ENCODE data around the gene DAPL1.
A peak's percentile ranks its signal among the peaks of the same experiment; 100 is the strongest.

DAPL1 gene

GRCh38 chr2:158753641-158754611 lies 41.2 kb upstream of the DAPL1 start:
- peak; percentile 97 for TF ChIP-seq CTCF (conservative IDR thresholded peaks at IDR 0.05; ENCODE audit: low read length)
- H3K4me3 ChIP-seq (ENCODE audit: low read length), result peak overlapping the region; percentile 10; the same call in 1 of the 2 replicates

DNA sequence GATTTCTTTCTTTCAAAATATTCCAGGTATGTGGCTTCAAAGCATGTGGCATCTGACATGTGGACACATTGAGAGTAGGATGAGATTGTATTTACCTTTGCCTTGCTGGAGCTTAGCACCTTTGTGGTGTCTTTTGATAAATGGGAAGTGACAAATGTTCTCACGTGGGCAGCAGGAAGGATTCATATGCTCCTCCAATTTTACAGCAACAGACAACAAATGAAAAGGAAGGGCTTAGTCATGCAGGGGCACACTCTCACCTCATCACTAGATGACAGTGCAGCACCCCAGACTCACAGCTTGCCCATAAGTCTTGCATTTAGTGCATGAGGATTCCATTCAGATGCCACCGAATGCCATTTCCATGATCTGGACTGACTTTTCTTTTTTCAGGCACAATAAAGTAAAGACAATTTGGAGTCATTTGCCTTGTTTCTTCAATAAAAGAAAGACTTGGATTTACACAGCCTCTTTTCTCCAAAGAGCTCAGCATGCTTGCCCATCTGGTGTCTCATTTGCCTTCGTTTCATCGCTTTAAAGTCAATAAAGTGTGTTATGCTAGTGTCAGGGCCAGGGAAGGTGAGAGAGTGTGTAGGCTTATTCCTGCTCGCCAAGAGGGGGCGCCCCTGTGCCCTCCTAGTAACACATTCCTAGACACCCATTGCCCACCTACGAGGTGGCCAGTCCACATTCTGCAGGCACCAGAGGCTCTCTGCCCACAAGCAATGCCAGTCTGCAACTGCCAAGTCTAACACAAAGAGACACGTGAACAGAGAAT lies 39.6 kb upstream of the DAPL1 start:
- DNase-seq (ENCODE audit: low read depth), result no peak
- H3K4me3 ChIP-seq (ENCODE audit: low read length), result no peak overlapping the region
- peak; percentile 22 for TF ChIP-seq CTCF (conservative IDR thresholded peaks at IDR 0.05; ENCODE audit: low read length)

More at GRCh38 chr2:158753641-158754611, 41.2 kb upstream of the DAPL1 start:
- peak; percentile 68 for DNase-seq (ENCODE audit: low read depth)

- no peak for TF ChIP-seq CTCF (conservative IDR thresholded peaks at IDR 0.05; ENCODE audit: low read length)
- H3K4me3 ChIP-seq (ENCODE audit: low read length), result no peak overlapping the region
- no peak for DNase-seq (ENCODE audit: low read depth)
Measured at GRCh38 chr2:158756331-158756730, 38.8 kb upstream of the DAPL1 start.

DNA sequence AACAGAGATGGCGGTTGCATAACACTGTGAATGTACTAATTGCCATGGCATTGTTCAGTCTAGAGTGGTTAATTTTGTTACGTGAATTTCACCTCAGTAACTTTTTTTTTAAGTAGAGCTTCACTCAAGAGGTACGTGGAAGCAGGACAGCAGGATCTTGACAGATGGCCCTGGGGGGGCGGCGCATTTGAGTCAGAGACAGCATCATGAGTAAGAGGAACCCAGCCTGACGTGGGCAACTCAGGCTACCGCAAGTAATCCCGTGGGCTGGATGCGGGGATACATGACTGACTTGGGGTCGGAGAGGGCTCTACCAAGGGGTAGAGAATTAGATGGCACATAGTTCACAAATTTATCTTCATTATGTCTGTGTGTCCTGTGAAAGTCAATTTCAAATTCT lies 38.1 kb upstream of the DAPL1 start:
- DNase-seq (ENCODE audit: low read depth), result no peak
- TF ChIP-seq CTCF (conservative IDR thresholded peaks at IDR 0.05; ENCODE audit: low read length), result no peak
- no peak overlapping the region for H3K4me3 ChIP-seq (ENCODE audit: low read length)

GRCh38 chr2:158760887-158761286 lies 34.2 kb upstream of the DAPL1 start:
- no peak for DNase-seq (ENCODE audit: low read depth)
- H3K4me3 ChIP-seq (ENCODE audit: low read length), result no peak overlapping the region
- TF ChIP-seq CTCF (conservative IDR thresholded peaks at IDR 0.05; ENCODE audit: low read length), result no peak

GRCh38 chr2:158761621-158762020 lies 33.5 kb upstream of the DAPL1 start:
- TF ChIP-seq CTCF (conservative IDR thresholded peaks at IDR 0.05; ENCODE audit: low read length), result no peak
- DNase-seq (ENCODE audit: low read depth), result peak; percentile 85
- H3K4me3 ChIP-seq (ENCODE audit: low read length), result no peak overlapping the region

All from AG10803 (cell line).